Naive thymus-derived CD4-positive, alpha-beta T cell (primary cell): Measurements from ENCODE around the gene RAMP2. TPM values are rescaled to one million over a fixed set of nuclear protein-coding genes. Genes with fewer than 3 reads are reported as not detected.

ENCODE experiments used
- ATAC-seq: fragments of 150-1000 bp; cut with Tn5 transposase; 2 replicates; pipeline ENCODE4 v1.10.0; 2021; ENCODE audit warnings: mild to moderate bottlenecking, moderate library complexity
- CTCF ChIA-PET: fragments of 350-600 bp; sonication (Branson Sonifier 250); formaldehyde crosslinking; loops from one replicate; lab custom pipeline; 2021; ENCODE audit warnings: antibody characterized with exemption; lab: Charles Lee
- POLR2A ChIA-PET: fragments of 350-600 bp; sonication (Branson Sonifier 250); formaldehyde crosslinking; loops from one replicate; lab custom pipeline; 2021; ENCODE audit warnings: antibody characterized with exemption, inconsistent platforms; lab: Charles Lee
- DNase-seq, 9 donors: peaks; one replicate each; pipeline versions ENCODE4 v3.0.0 to v3.0.0-alpha.2; 2020 to 2022; ENCODE audit warnings: mixed read lengths in 1 of 9
- H3K27ac ChIP-seq: one replicate; pipeline ENCODE4 v1.7.0; 2013; ENCODE audit warnings: mild to moderate bottlenecking, low read depth, low read length, moderate library complexity
- H3K27me3 ChIP-seq, 2 donors: one replicate each; pipeline ENCODE4 v1.7.0; 2013; ENCODE audit warnings: low read length in 2 of 2, mild to moderate bottlenecking in 2 of 2, moderate library complexity in 2 of 2; ENCODE audit not compliant: control insufficient read depth in 2 of 2, insufficient read depth in 2 of 2
- H3K36me3 ChIP-seq, 3 experiments: 1 replicate in 2 of 3; 2 replicates in 1 of 3; pipeline ENCODE4 v1.7.0; 2013; ENCODE audit warnings: low read length in 3 of 3, mild to moderate bottlenecking in 3 of 3, moderate library complexity in 1 of 3; ENCODE audit not compliant: insufficient read depth in 3 of 3, control insufficient read depth in 2 of 3
- H3K4me1 ChIP-seq, 2 donors: one replicate each; pipeline ENCODE4 v1.7.0; 2013; ENCODE audit warnings: low read length in 2 of 2, mild to moderate bottlenecking in 2 of 2, moderate library complexity in 1 of 2; ENCODE audit not compliant: control insufficient read depth in 2 of 2, insufficient read depth in 2 of 2
- H3K4me3 ChIP-seq: 2 replicates; pipeline ENCODE4 v1.7.0; 2013; ENCODE audit warnings: mild to moderate bottlenecking, low read length
- H3K9me3 ChIP-seq, 3 experiments: 1 replicate in 2 of 3; 2 replicates in 1 of 3; pipeline ENCODE4 v1.7.0; 2013; ENCODE audit warnings: low read length in 3 of 3; ENCODE audit not compliant: control insufficient read depth in 2 of 3
- H3K27ac Mint-ChIP-seq, 9 donors: one replicate each; pipeline ENCODE4 v1.8.0; 2020 to 2022; ENCODE audit warnings: mixed read lengths in 9 of 9, mild to moderate bottlenecking in 8 of 9, moderate library complexity in 5 of 9, inconsistent platforms in 2 of 9
- H3K27me3 Mint-ChIP-seq, 5 donors: one replicate each; pipeline ENCODE4 v1.8.0; 2021 to 2022; ENCODE audit warnings: mixed read lengths in 5 of 5, mild to moderate bottlenecking in 1 of 5
- H3K36me3 Mint-ChIP-seq, 5 donors: one replicate each; pipeline ENCODE4 v1.8.0; 2020 to 2022; ENCODE audit warnings: mixed read lengths in 5 of 5, mild to moderate bottlenecking in 3 of 5, inconsistent platforms in 1 of 5
- H3K4me1 Mint-ChIP-seq, 7 donors: one replicate each; pipeline ENCODE4 v1.8.0; 2020 to 2022; ENCODE audit warnings: mixed read lengths in 7 of 7, mild to moderate bottlenecking in 3 of 7, inconsistent platforms in 1 of 7
- H3K4me3 Mint-ChIP-seq, 10 donors: one replicate each; pipeline ENCODE4 v1.8.0; 2020 to 2022; ENCODE audit warnings: mild to moderate bottlenecking in 10 of 10, mixed read lengths in 10 of 10, moderate library complexity in 6 of 10, inconsistent platforms in 2 of 10
- H3K9me3 Mint-ChIP-seq, 11 donors: one replicate each; pipeline ENCODE4 v1.8.0; 2020 to 2022; ENCODE audit warnings: mixed read lengths in 11 of 11, mild to moderate bottlenecking in 4 of 11, inconsistent platforms in 1 of 11, moderate library complexity in 1 of 11
- intact Hi-C, 2 donors: fragments of 100-400 bp; cut with micrococcal nuclease; formaldehyde crosslinking; loops; one replicate each; pipeline ENCODE4 v1.15.1; 2023
- polyA plus RNA-seq, 2 donors: library from polyadenylated mRNA; unstranded; fragments of 300-500 nt; fragmentation: Illumina TruSeq; gene quantifications; one replicate each; pipeline ENCODE4 v1.2.3, GENCODE V29; 2021
- total RNA-seq, 6 experiments: library from RNA in 5 of 6; stranded (reverse) in 5 of 6; gene quantifications; 1 replicate in 5 of 6; 2 replicates in 1 of 6; pipeline ENCODE4 v1.2.3 and lab custom pipeline; 2021 to 2026

RAMP2 gene
- total and polyA plus RNA-seq, 7 experiments from 2014 or later, result not detected

GRCh38 chr17:42779936-42780850 is 19.2 kb downstream of the RAMP2 start, which contains the start of gene WNK4:
Gene WNK4 (plus strand): TSS chr17:42780610. CDS start chr17:42780699, 89 bp downstream.
- ATAC-seq, result no peak
- Mint-ChIP-seq H3K27me3 (peaks cover 35 to 51% (median 38%) of the 10 kb centered on the region in 5 donors), H3K36me3 (peaks cover 10 to 40% (median 17%) of the 10 kb centered on the region in 5 donors), H3K9me3 (peaks cover 0 to 3% (median 0%) of the 10 kb centered on the region in 11 donors), H3K27ac (peak within 1 kb of the TSS in 1 of 9 donors; percentile 18), H3K4me3 (peak within 1 kb of the TSS in 7 of 10 donors; percentile 21 to 58 (median 38)), H3K4me1 (peaks cover 19 to 38% (median 30%) of the 10 kb centered on the region in 7 donors)
- no peak for DNase-seq
- ChIA-PET CTCF (interaction anchor here (0.6 kb wide), 1 partner anchor 10 kb away, joined by 3 read pairs; no protein-coding TSS in a partner anchor), POLR2A (interaction anchor here (0.9 to 1.4 kb wide), 2 partner anchors 9 to 10 kb away, joined by 3 to 5 read pairs; no protein-coding TSS in a partner anchor)
- H3K27ac ChIP-seq, result no peak within 1 kb of the TSS
- H3K36me3 ChIP-seq, result peaks cover 0 to 42% (median 3%) of the 10 kb centered on the region in 3 experiments
- H3K27me3 ChIP-seq, result peaks cover 0 to 28% of the 10 kb centered on the region in 2 donors
- intact Hi-C loops, result no loop called here
- H3K9me3 ChIP-seq, result no peaks in the 10 kb centered on the region
- no peak within 1 kb of the TSS for H3K4me3 ChIP-seq
- peaks cover 6 to 13% of the 10 kb centered on the region in 2 donors for H3K4me1 ChIP-seq

- peaks cover 0 to 28% of the 10 kb centered on the region in 2 donors for H3K27me3 ChIP-seq
- H3K27ac Mint-ChIP-seq, result no peak overlapping the region
- DNase-seq (no peak), ATAC-seq (no peak)
- H3K36me3 Mint-ChIP-seq, result peaks cover 10 to 33% (median 16%) of the 10 kb centered on the region in 5 donors
- ChIA-PET CTCF (interaction anchor here (0.6 kb wide), 1 partner anchor 11 kb away, joined by 3 read pairs; no protein-coding TSS in a partner anchor), POLR2A (interaction anchor here (0.9 to 1.4 kb wide), 2 partner anchors 9 to 10 kb away, joined by 3 to 5 read pairs; no protein-coding TSS in a partner anchor)
- H3K4me3 Mint-ChIP-seq, result peak overlapping the region in 5 of 10 donors; percentile 21 to 52 (median 38)
- no peaks in the 10 kb centered on the region for H3K9me3 ChIP-seq
- no peak overlapping the region for H3K4me3 ChIP-seq
- peaks cover 0 to 5% (median 0%) of the 10 kb centered on the region in 11 donors for H3K9me3 Mint-ChIP-seq
- peaks cover 0 to 34% (median 3%) of the 10 kb centered on the region in 3 experiments for H3K36me3 ChIP-seq
- peaks cover 16 to 43% (median 31%) of the 10 kb centered on the region in 7 donors for H3K4me1 Mint-ChIP-seq
- H3K27me3 Mint-ChIP-seq, result peaks cover 43 to 59% (median 46%) of the 10 kb centered on the region in 5 donors
- no peak overlapping the region for H3K27ac ChIP-seq
- intact Hi-C loops, result no loop called here
- peaks cover 6 to 16% of the 10 kb centered on the region in 2 donors for H3K4me1 ChIP-seq
Observed at GRCh38 chr17:42780851-42781638, 20.0 kb downstream of the RAMP2 start.

- Mint-ChIP-seq H3K4me3 (peak overlapping the region in 3 of 10 donors; percentile 21 to 38 (median 25)), H3K27me3 (peaks cover 45 to 66% (median 53%) of the 10 kb centered on the region in 5 donors), H3K36me3 (peaks cover 10 to 27% (median 16%) of the 10 kb centered on the region in 5 donors), H3K4me1 (peaks cover 16 to 43% (median 31%) of the 10 kb centered on the region in 7 donors), H3K27ac (no peak overlapping the region), H3K9me3 (peaks cover 0 to 5% (median 0%) of the 10 kb centered on the region in 11 donors)
- no peak for DNase-seq
- Histone ChIP-seq H3K9me3 (no peaks in the 10 kb centered on the region), H3K36me3 (peaks cover 0 to 28% (median 3%) of the 10 kb centered on the region in 3 experiments), H3K4me3 (no peak overlapping the region), H3K27ac (no peak overlapping the region), H3K27me3 (peaks cover 0 to 28% of the 10 kb centered on the region in 2 donors), H3K4me1 (peaks cover 6 to 16% of the 10 kb centered on the region in 2 donors)
- CTCF ChIA-PET, result no interaction called here
- intact Hi-C loops, result no loop called here
- POLR2A ChIA-PET, result interaction anchor here (1.4 kb wide), 1 partner anchor 10 kb away, joined by 5 read pairs; no protein-coding TSS in a partner anchor
- no peak for ATAC-seq
Observed at GRCh38 chr17:42781639-42782165, 20.7 kb downstream of the RAMP2 start.

- H3K9me3 Mint-ChIP-seq, result peaks cover 0 to 5% (median 0%) of the 10 kb centered on the region in 11 donors
- H3K4me1 Mint-ChIP-seq, result peaks cover 16 to 43% (median 31%) of the 10 kb centered on the region in 7 donors
- H3K4me1 ChIP-seq, result peaks cover 6 to 16% of the 10 kb centered on the region in 2 donors
- intact Hi-C loops, result no loop called here
- ATAC-seq (no peak), DNase-seq (no peak)
- peaks cover 52 to 70% (median 59%) of the 10 kb centered on the region in 5 donors for H3K27me3 Mint-ChIP-seq
- no peak overlapping the region for H3K4me3 ChIP-seq
- ChIA-PET POLR2A (no interaction called here), CTCF (no interaction called here)
- no peak overlapping the region for H3K27ac ChIP-seq
- H3K27ac Mint-ChIP-seq, result no peak overlapping the region
- H3K36me3 Mint-ChIP-seq, result peaks cover 10 to 25% (median 16%) of the 10 kb centered on the region in 5 donors
- H3K36me3 ChIP-seq, result peaks cover 0 to 28% (median 3%) of the 10 kb centered on the region in 3 experiments
- H3K9me3 ChIP-seq, result no peaks in the 10 kb centered on the region
- H3K27me3 ChIP-seq, result peaks cover 0 to 28% of the 10 kb centered on the region in 2 donors
- H3K4me3 Mint-ChIP-seq, result peak overlapping the region in 1 of 10 donors; percentile 53
Observed at GRCh38 chr17:42782166-42783061, 21.4 kb downstream of the RAMP2 start.

GRCh38 chr17:42783062-42783790 is 22.2 kb downstream of the RAMP2 start:
- H3K27me3 ChIP-seq, result peaks cover 0 to 28% of the 10 kb centered on the region in 2 donors
- ChIA-PET CTCF (no interaction called here), POLR2A (no interaction called here)
- ATAC-seq (no peak), DNase-seq (no peak)
- Mint-ChIP-seq H3K4me3 (peak overlapping the region in 1 of 10 donors; percentile 53), H3K9me3 (peaks cover 0 to 5% (median 0%) of the 10 kb centered on the region in 11 donors), H3K36me3 (peaks cover 5 to 20% (median 13%) of the 10 kb centered on the region in 5 donors), H3K27ac (no peak overlapping the region), H3K4me1 (peaks cover 16 to 43% (median 31%) of the 10 kb centered on the region in 7 donors), H3K27me3 (peaks cover 59 to 78% (median 67%) of the 10 kb centered on the region in 5 donors)
- peaks cover 6 to 16% of the 10 kb centered on the region in 2 donors for H3K4me1 ChIP-seq
- H3K4me3 ChIP-seq, result no peak overlapping the region
- H3K36me3 ChIP-seq, result peaks cover 0 to 20% (median 3%) of the 10 kb centered on the region in 3 experiments
- no peaks in the 10 kb centered on the region for H3K9me3 ChIP-seq
- intact Hi-C loops, result no loop called here
- H3K27ac ChIP-seq, result no peak overlapping the region
